HCEC 1CT (cell line): ENCODE measurements around the gene KCNH2.
A peak's percentile ranks its signal among the peaks of the same experiment; 100 is the strongest.

ENCODE experiments used
- DNase-seq: peaks from one replicate; pipeline ENCODE4 v3.0.0-alpha.2; 2017

The KCNH2 gene

DNA sequence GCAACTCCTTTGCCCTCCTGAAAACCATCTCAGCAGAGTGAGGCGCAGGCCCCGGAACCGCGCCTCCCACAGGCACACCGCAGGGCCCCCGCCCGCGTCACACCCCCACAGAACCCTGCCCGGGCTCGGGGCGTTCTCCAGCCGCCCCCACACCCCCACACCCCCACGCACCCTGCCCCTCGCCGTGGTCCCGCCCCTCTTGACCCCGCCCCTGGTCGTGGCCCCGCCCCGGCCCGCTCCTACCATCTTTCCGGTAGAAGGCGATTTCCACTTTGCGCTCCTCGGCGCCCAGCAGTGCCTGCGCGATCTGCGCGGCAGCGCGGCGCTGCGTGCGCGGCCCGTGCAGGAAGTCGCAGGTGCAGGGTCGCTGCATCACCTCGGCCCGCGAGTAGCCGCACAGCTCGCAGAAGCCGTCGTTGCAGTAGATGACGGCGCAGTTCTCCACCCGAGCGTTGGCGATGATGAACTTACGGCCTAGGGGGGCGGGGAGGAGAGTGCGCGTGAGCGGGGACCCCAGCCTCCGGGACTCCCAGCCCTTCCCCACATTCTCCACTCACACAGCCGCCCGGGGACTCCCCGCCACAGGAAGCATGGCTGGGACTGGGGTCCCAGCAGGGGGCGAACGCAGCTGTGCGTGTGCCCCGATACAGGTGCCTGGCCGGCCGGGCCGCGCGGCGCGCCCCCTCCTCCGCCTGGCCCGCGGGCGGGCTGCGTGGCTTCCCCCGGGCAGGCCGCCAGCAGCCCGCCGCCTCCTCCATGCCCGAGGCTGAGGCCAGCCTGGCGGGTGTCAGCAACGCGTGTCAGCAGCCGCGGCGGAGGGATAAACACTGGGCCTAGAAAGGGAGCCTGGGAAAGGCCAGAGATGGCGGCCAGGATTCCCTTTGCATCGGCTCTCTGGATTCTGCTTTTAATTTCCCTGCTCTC is 3.4 kb downstream of the KCNH2 start:
- no peak for DNase-seq

DNA sequence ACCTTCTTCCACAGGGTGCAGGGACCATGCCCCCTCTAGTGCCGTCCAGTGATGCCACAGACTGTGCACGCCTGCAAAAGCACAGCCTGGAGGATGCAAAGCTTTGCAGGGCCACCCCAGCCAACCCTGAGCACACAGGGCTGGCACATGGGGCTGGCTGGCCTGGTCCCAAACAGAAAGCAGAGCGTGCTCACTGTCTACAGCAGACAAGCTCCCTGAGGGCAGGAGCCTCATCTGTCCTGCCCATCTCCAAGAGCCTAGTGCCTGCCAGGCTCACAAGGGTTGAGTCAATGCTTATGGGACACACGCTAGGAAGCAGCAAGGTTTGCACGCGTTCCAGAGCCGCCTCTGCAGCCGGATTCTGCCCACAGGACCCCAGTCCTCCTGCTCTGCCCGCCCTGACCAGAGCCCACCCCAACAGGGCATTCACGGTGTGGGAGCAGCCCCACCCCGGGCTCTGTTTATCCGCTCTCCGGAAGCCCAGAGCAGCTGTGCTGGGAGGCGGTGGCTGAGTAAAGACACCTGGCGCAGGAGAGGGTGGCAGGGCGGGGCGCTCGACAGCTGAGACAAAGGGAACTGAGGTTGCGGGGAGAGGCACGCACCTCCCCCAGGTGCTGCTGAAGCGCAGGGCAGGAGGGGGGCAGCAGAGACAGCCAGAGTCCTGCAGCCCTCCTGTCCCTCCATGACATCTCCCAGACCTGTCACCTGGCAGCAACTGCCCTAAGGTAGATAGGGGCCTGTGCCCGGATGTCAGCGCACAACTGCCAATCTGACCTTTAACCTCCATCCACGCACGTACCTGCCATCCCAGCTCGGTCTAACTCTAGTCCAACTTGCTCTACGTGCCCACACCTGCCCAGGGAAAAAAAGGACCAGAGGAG is 4.3 kb downstream of the KCNH2 start:
- no peak for DNase-seq

DNA sequence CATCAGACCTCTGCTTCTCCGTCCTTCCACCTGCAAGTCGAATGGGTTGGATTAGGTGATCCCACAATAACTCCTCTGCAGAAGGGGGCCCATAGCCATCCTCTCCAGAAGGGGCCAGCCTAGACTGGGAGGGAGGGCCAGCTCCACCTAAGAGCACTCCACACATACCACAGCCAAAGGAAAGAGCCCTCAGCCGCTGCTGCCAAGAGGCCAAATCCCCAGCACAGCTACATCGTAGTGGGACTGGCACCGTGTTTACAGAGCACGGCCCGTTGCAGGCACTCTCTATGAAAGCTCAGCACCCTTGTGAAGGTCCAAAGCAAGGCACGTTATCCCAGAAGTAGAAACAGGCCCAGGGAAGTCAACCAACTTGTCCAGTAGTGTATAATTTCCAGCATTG is 5.4 kb downstream of the KCNH2 start:
- no peak for DNase-seq

DNA sequence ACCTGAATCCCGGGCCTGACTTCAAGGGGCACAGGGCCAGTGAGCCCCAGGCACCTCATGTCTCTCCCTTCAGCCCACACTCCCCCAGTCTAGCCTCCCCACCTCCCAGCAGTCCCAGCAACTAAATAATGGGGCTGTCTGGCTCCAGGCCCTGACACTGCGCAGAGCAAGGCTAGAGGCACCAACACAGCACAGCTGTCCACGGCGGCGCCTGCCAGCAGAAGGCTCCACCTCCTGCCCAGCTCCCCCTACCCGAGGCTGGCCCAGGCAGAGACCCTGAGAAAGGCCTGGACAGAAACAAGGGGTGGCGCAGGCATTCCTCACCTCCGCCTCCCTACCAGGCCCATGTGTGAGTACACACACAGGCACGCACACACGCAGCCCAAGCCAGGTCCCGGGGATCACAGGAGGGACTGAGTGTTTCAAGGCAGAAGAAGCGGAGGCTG is 6.1 kb downstream of the KCNH2 start:
- DNase-seq: no peak

DNA sequence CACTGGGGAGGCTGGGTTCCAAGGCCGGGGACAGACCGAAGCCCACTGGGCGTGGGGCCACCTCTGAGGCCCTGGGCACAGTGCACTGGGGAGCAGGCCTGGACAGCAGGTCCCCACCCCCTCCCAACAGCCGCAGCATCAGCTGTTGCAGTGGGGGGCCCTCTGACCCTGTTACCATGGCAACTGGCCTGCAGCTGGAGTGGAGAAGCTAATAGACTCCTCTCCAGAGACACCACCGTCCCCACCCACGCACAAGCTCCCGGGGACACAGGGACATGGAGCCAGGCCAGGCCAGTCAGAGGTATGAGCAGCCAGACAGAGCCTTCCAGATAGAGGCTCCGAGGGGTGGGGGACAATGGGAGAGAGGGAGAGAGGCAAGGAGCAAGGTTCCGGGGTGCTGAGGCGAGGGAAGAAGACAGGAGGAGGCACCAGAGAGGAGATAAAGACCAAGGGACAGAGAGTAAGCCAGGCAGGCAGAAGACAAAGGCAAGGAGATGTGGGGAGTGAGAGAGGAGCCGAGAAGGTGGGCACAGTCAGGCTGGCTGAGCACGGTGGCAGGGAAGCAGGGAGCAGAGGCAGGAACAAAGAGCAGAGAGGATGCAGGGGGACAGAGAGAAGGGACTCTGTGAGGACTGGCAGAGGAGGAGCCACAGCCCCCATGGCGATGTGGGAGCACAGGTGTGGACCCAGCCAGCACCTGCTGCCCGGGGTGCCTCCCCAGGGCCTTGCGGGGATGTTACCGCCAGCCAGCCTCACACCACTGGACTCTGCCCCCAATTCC is 6.7 kb downstream of the KCNH2 start:
- no peak for DNase-seq

DNA sequence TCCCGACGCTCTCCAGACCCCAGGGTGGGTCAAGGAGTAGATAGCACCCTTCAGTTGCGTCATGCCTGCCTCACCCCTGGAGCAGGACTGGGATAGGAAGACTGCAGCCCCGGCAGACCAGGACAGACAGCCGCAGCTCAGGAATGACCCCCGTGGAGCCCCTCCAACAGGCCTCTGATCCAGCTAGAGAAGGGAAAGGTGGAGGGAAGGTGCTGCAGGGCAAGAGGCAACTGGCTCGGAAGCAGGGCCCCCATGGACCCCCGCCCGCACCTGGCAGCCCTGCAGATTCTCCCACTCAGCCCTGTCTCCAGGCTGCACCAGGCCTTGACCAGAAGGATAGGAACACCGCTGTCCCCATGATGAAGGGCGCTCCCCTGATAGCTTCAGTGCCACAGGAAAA is 7.7 kb downstream of the KCNH2 start:
- no peak for DNase-seq

DNA sequence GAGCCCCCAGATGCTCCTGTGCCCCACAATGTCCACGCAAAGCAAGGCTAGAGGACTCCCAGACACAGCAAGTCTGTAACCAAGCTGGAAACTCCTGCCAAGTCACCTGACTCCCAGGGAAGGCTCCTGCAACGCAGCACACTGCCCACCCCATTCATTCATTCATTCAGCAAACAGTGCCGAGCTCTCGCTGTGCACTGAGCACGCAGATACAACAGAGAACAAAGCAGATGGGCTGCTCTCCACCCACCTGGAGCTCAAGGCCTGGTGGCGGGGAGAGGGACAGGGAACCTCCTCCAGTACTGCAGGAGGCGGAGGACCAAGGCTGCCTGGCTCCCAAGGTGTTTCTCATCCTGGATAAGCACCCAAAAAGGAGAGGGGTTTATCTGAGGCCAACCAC is 8.6 kb downstream of the KCNH2 start:
- no peak for DNase-seq

DNA sequence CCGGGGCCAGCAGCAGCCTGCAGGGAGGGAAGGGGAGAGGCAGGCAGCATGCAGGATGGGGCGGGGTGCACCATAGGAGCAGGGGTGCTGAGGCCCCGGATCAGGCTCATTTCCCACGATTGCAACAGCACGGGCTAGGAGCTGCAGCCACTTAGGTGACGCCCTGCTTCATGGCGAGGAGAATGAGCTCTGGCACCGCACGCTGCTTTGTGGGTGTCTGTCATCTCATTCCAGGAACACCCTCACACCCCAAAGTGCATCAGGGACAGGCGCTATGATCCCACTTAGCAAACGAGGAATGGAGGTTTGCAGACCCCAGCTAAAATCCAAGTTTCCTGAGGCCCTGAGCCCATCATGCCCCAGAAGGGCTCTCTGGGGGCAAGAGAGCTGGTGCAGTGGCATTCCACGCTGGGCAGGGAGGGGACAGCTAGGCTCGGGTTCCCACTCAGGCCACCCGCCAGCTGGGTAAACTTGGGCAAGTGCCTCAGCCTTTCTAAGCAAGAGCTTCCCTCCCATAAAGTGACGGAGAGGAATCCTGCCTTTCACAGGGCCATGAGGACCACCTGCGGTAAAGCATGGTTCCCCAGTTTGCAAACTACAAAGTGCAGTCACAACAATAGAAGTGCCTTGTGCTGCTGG is 9.3 kb downstream of the KCNH2 start:
- DNase-seq: no peak

DNA sequence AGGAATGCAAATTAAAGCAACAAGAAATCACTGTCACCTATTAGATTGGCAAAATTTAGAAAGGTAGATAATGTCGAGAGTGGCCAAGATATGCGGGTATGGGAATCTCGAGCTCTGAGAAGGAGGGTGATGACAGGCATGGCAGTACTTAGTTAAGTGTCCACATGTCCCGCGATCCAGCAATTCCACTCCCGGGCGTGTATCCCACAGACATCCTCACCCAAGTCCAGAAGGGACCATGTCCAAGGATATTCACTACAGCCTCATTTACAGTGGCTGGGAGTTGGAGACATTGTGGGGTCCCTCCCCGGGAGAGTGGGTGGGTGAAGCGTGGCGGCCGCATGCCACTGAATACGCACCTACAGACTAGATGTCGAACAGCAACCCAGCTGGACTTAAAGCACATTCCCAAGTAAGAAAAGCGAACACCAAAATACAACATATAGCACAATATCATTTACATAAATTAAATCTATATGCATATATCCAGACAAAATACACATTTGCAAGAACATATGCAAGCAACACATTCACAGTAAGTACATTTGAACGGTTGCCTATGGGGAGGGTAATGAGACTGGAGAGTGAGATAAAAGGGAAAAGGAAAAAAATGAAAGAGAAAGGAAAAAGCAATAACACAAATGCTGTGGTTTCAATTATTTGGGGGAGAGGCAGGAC is 9.9 kb downstream of the KCNH2 start:
- DNase-seq: no peak

DNA sequence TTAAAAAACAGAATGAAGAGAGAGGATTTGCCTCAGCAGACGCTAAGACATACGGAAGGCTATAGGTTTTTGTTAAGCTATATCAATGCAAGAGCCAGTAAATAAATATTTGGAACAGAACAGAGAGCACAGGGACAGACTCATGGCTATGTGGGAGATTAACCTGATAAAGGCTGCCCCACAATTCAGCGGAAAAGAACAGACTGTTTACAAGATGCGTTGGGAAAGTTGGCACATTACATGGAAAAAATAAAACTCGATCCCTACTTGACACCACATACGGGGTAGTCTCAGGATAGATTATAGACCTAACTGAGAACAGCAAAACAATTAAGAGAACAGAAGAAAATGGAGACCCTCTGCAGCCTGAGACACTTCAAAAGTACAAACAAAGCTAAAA is 10.8 kb downstream of the KCNH2 start:
- no peak for DNase-seq

DNA sequence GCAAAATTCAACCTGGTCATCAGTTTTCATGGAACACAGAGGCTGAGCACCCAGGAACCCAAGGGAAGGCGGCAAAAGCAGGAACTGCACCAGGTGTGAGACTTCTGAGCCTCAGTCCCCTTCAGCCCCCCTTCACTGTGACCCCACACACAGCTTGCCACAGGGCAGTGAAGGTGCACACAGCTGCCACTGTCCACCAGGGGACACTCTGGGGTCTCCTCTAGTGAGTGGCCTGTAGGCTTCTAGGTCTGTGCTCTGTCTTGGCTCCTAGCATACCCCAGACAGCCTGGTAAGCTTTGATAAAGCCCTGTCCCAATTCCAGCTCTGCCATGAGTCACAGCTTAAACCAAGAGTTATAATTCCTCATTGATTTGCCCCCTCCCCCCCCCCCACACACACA is 12.1 kb downstream of the KCNH2 start:
- DNase-seq: no peak

DNA sequence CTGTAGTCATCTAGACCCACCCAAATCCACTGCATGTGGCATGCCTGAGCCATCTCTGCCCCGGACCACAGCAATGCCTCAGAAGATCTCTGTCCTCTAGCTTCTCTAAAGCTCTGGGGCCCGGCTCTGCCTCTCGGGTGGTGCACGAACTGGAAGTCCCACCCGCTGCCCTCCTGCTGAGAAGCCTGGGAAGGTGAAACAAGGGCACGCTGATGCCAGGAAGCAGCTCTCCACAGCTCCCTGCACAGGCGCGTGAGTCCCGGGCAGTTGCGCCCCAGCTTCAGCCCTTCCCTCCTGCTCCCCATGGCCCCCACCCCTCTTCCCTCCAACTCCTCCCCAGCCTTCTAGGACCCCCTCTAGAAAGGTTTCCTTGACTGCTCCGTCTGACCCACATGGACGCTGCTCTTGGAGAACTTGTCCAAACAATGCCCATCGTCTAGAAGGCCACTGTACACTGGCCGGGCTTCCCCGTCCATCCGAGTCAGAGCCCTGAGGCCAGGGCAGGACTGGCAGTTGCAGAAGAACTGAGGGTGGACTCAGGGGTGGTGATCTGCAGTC is 12.8 kb downstream of the KCNH2 start:
- DNase-seq: no peak

DNA sequence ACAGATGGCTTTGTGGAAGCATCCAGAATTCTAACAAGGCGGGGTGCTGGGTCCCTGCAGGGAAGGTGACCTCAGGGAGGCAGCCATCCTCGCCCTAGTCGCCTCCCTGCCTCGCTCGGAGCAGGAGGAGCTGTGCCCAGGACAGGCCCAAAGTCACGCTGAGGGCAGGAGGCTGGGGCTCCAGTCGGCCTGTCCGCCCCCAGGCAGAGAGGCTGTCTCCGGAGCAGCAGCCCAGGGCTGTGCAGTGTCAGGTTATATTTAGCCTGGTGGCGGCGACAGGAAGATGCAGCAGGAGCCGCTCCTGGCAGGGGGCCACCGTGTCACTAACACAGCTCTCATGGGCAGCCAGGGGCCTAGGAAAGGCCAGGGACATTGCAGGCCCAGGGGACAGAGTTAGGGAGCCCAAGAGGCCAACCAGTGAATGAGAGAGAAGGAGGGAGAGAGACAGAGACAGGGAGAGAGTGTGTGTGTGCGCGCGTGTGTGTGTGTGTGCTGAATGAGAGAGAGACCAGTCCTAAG is 13.5 kb downstream of the KCNH2 start:
- DNase-seq: no peak

DNA sequence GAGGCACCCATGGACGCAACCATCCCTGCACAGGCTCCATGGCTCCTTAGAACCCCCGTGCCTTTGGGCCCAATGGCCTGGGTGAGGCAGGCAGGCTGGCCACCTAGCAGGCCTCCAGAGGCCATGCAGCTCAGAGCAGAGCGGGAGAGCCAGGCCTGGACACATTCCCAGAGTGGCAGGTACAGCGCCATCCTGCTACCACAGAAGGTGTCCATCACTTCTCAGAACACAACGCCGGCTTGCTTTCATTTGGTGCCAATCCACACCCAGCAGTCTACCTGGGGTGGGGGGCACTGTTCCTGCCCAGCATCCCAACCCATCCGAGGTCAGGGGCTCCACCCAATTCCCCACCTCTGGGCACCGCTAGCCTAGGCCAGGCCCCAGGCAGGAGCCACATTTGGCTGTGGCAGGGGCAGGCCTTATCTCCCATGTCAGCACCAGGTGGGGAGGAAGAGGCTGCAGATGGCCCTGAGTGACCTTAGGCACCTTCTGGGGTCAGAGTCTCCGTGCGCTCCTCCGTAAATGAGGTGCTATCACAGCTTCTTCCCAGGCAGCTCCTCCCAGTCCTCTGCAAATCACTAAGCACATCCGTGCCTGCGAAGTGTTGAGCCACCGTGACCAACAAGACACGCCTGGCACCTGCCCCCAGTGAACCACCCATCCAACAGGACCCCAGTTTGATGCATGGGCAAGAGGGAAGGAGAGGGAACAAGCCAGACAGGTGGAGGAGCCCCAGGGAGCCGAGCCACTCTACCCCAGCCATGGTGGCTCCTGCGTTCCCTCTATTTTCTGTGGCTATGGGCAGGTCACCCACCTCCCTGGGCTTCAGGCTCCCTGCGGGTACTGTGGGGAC is 14.2 kb downstream of the KCNH2 start:
- DNase-seq: no peak

DNA sequence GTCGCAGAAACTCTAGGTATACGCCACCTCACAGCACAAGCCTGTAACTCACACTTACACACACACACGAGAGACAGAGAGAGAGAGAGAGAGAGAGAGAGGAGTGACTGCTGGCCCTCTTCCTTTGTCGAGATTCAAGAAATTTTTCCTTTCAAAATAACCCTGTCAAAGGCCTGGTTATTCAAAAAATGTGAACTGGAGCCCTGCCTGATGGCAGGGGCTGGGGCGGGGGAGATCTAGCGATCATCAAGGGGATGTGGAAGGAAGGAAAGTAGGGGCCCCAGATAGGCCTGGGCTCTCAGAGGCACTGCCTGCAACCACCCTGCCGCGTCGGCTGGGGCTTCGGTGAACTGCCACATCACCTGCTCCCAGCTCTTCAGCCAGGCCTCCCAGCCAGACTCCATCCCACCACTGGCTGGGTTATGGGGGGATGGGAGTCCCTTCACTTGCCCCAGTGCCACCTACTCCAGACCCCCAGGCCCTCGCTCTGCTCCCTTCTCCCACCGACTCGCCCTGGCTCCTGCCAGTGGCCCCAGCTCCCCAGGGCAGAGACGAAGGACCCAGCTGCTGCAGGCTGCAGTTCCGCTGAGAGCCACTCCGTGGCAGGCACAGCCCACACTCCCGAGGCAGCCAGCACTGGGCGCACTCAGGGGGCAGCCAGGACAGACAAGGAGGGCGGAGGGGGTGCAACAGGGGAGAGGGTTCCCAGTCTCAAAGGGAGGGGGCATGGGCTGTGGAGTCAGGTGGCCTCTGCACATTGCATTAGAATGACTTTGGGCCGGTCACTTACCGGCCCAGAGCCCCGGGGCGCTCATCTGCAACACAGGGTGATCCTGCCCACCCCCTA is 15.3 kb downstream of the KCNH2 start:
- peak; percentile 13 for DNase-seq

DNA sequence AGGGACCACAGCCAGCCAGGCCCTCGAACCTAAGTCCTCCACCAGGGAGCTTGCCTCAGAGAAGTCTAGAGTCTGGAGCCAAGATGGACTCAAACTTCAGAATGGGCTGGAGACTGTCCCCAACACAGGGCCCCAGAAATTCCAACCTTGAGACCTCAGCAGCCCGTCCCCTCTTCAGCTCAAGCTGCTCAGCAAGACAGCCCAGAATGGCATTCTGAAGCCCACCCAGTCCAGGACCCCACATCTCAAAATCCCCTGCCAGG is 15.9 kb downstream of the KCNH2 start:
- DNase-seq: no peak

DNA sequence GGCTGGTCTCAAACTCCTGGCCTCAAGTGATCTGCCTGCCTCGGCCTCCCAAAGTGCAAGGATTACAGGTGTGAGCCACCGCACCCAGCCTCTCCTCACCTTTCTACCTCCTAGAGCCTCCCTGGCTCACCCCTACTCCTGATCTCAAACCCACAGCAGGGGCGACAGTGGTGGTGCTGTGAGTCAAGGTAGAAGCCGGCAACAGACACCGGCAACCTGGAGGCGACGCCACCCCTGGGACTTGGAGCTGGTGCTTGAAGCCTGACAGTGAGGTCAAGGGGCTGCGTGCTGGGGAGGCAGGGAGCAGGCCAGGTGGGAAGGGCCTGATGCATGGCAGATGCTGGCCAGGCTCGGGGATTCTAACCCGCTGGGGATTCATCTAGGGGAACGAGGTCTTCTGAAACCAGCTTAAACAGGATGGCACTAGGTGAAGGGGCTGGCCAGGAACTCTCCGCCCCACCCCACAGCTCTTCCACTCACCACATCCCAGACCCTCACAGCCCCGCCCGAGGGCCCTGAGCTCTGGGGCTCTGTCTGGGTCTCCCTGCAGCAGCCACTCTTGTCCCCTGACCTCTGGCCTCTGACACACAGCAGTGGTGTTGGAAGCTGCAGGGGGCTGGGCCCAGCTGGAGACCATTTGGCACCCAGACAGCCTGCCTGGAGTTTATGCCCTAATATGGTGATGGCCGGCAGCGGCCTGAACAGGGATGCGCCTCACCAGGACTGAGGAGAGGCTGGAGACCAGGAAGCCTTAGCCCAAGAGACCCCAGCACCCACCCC is 16.4 kb downstream of the KCNH2 start:
- peak; percentile 14 for DNase-seq

DNA sequence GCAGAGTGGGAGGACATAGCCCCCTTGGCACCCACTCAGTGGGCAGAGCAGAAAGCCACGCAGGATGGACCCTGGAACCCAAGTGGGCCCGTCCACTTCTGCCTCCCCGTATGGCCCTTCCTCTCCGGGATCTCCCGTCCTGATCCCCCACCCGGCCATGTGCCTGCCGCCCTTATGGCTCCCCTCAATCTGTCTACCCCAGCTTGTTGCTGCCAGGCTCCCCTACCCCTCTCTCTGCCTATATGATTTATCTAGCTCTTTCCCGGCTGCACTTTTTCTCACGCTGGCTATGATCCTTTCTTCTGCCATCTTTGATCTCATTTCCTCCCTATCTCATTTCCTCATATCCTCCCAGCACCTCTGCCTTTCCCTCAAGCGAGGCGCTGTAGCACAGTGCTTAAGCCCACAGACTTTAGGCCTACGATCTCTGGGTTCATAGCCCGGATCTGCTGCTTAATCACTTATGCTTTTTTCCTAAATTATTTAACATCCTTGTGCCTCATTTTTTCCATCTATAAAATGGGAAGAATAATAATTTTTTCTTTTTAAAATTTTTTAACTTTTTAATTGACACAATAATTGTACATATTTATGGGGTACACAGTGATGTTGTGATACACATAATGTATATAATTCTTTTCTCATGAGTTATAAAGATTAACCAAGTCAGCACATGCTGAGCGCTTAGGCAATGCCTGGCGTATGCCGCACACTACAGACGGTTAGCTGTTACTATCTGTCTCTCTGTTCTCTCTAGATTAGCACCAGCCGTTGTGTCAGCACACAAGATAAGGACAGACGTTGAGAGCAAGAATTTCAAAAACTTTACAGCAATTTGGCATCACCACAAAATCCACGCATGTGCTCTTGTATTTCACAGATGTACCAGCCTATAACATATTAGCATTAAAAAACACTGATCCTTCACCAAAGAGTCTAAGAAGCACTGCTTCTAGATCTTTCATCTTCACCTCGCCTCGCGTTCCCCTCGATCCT is 18.1 kb downstream of the KCNH2 start:
- DNase-seq: no peak
